NCI-H2107 (cell line): ENCODE data around the gene IRF1.
"Not testable (repeated sequence)": the region's sequence is repeated elsewhere in the genome, so short reads cannot be mapped to it uniquely, and the experiment has no call there.

Experiments used
- DNase-seq: peaks from one replicate; lab custom pipeline; 2025; lab: John Stamatoyannopoulos, UW

IRF1 gene

GRCh38 chr5:132438267-132438645 lies 52.3 kb downstream of the IRF1 start:
- DNase-seq: not testable (repeated sequence)

DNA sequence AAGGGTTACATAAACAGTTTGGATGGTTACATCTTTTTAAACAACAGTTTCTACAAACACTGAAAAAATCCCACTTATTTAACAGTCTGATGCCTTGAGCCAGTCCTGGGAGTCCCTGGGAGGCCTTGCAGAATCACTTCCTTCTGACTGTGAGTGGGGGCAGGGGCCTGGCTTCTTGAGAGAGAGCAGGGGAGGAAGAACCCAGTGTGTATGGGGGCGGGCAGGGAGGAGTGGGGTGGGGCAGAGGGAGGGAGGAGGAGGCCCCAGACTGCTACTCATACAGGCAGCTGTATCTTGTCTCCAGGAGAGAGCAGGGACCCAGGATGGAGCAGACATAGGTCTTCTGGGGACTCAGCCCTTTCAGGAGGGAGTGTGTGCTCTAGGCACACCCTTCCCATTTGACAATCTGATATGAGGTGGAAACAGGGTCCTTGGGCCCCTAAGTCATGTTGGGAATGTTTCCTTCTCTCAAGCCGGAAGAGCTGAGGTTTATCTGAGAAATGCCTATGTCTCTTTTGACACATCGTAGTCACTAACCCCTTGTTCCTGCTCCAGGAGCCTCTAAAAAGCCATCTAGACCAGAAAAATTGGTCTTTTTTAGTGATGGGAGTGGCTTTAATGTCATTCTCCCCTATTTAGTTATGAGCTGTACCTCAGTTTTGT lies 52.8 kb downstream of the IRF1 start:
- DNase-seq: no peak

- no peak for DNase-seq
These were observed 53.6 kb downstream of the IRF1 start for GRCh38 chr5:132436936-132437335.

GRCh38 chr5:132435886-132436285 lies 54.7 kb downstream of the IRF1 start:
- DNase-seq: no peak

GRCh38 chr5:132435447-132435846 lies 55.1 kb downstream of the IRF1 start:
- DNase-seq: no peak

GRCh38 chr5:132434416-132435286 lies 55.9 kb downstream of the IRF1 start:
- DNase-seq: no peak

DNA sequence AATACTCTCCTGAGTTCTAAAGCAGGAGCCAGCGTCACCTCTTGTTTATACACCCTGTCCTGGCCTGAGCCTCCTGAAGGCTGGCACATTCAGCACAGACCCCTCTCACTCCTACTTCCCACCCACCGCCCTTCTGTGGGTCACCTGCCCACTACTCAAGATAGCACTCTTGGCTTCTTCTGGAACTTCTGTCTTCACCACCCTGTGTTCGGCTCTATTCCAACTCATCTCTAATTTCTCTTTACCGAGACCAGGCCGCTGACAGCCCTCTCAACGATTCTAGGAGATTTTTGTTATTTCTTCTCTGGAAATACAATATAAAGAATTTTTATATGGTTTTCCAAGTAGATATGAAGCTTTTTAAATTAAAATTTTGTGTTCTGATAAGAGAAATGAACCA lies 57.4 kb downstream of the IRF1 start:
- no peak for DNase-seq

- no peak for DNase-seq
These were observed 58.9 kb downstream of the IRF1 start for GRCh38 chr5:132431632-132432031.
